ENCODE results near the gene LPIN1. TPM values are rescaled to one million over a fixed set of nuclear protein-coding genes. Genes with fewer than 3 reads are reported as not detected.

LPIN1 gene
- total RNA-seq, 1 donor from 2014 or later = 43.9 TPM

DNA sequence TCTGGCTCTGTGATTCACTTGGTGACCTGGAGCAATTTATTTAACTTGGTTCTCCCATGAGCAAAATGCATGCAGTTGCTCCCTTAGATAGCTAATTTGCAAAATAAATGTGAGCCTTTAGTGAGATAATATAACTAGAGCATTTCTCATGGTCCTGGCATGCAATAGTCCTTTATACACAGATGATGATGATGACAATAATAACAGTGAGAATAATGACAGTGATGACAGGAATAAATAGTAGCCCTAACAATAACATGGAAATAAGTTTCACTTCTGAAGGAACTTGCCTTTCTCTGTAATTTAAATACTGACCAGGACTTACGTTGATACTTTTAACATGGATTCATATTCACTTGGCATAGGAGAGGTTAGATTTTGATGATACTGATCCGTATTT lies 49.2 kb downstream of the LPIN1 start:
- Mint-ChIP-seq H3K9me3 (peaks cover 3% of the 10 kb centered on the region), H3K4me3 (no peak overlapping the region), H3K27me3 (ENCODE audit: low read depth) (no peaks in the 10 kb centered on the region), H3K36me3 (ENCODE audit: low read depth) (peaks cover 33% of the 10 kb centered on the region), H3K4me1 (no peaks in the 10 kb centered on the region), H3K27ac (ENCODE audit: unreplicated experiment) (no peak overlapping the region)
- TF ChIP-seq CTCF (conservative IDR thresholded peaks at IDR 0.05) = no peak
- no peak for DNase-seq (ENCODE audit: low read depth, low spot score)

DNA sequence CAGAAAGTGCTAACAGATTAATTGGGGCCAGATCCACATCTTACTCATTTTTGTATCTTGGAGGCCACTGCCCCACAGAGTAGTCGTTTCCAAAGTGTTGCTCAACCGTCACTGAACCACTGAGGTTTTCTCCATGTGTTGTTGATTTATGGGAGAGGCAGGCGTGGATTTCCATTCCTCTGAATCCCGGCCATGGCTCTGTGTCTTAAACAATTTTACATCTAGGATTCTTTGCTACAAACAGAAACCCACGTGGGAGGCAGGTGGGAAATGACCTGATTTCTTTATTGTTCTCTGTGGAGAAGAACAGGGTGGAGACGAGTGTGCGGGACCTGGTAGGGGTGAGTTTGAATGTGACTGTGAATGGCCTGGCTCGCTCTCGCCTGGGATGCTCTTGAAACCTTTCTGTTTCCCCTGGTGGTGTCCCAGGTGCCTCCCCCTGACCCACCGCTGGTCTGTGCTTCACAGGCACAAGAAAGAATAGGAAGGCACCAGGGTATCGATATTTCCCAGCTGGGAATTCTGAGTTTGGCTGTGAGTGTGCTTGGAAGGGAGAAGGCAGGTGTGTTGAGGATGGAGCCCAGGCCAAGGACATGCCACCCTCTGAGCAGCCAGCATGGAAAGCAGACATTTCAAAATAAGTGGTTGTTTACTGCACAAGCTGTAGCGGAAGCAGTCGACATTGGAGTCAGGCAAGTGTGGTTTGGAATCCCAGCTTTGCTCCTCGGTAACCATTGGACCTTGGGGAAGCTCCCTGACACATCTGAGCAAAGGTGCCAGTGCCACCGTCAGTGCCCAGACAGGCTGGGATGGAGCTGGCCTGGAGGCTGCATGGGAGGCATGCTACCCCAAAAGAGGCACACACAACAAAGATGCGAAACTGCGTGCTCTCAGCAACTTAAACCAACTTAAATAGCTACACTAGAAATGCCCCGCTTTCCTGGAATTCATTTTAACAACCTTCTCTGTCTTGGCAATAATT lies 50.0 kb downstream of the LPIN1 start:
- H3K36me3 Mint-ChIP-seq (ENCODE audit: low read depth) = peaks cover 28% of the 10 kb centered on the region

GRCh38 chr2:11797846-11798245 lies 51.4 kb downstream of the LPIN1 start:
- H3K27ac Mint-ChIP-seq (ENCODE audit: unreplicated experiment) = no peak overlapping the region
- DNase-seq (ENCODE audit: low read depth, low spot score) = no peak
- TF ChIP-seq CTCF (conservative IDR thresholded peaks at IDR 0.05) = no peak
- H3K4me1 Mint-ChIP-seq = no peaks in the 10 kb centered on the region
- H3K9me3 Mint-ChIP-seq = no peaks in the 10 kb centered on the region
- H3K36me3 Mint-ChIP-seq (ENCODE audit: low read depth) = peaks cover 17% of the 10 kb centered on the region
- no peak overlapping the region for H3K4me3 Mint-ChIP-seq
- no peaks in the 10 kb centered on the region for H3K27me3 Mint-ChIP-seq (ENCODE audit: low read depth)

More for the DNA sequence above, 50.0 kb downstream of the LPIN1 start:
- Mint-ChIP-seq H3K27ac (ENCODE audit: unreplicated experiment) (peak overlapping the region; percentile 17), H3K27me3 (ENCODE audit: low read depth) (no peaks in the 10 kb centered on the region), H3K4me1 (no peaks in the 10 kb centered on the region), H3K4me3 (no peak overlapping the region), H3K9me3 (no peaks in the 10 kb centered on the region)
- no peak for TF ChIP-seq CTCF (conservative IDR thresholded peaks at IDR 0.05)
- no peak for DNase-seq (ENCODE audit: low read depth, low spot score)

DNA sequence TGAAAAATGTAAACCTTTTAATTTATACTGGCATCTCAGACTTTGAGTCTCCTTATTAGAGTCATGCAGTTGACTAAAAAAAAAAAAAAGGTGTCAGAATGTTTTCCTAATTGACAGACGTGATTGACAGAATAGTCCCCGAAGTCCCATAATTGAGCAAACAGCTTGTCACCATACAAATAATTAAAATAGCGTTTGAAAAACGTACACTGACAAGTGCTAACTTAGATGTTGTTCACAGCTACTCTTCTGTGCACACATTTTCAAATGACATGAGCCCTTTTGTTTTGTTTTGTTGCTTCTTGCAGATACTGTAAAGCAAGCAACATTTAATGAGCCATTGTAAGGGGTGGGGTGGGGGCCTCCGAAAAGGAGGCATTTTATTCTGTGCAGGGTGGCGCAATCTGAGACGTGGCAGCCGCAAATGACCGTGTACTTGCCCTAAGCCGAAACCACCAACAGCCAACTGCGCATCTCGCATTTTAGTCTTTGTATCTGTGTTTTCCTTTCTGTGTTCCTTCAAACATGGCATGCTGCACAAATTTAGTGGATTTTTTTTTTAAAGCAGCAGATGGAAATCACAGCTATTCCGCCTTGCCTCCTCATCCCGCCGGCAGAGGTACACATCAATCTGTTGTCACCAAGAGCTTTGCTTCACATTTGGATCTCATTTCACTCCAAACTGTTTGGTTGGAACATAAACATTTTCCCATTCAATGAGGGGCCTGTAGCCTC lies 52.4 kb downstream of the LPIN1 start:
- no peak for DNase-seq (ENCODE audit: low read depth, low spot score)
- no peak overlapping the region for H3K4me3 Mint-ChIP-seq
- peaks cover 12% of the 10 kb centered on the region for H3K36me3 Mint-ChIP-seq (ENCODE audit: low read depth)
- H3K9me3 Mint-ChIP-seq = no peaks in the 10 kb centered on the region
- no peaks in the 10 kb centered on the region for H3K4me1 Mint-ChIP-seq
- no peaks in the 10 kb centered on the region for H3K27me3 Mint-ChIP-seq (ENCODE audit: low read depth)
- TF ChIP-seq CTCF (conservative IDR thresholded peaks at IDR 0.05) = no peak
- H3K27ac Mint-ChIP-seq (ENCODE audit: unreplicated experiment) = no peak overlapping the region

GRCh38 chr2:11799826-11800225 lies 53.4 kb downstream of the LPIN1 start:
- Mint-ChIP-seq H3K4me3 (no peak overlapping the region), H3K36me3 (ENCODE audit: low read depth) (peaks cover 15% of the 10 kb centered on the region), H3K27ac (ENCODE audit: unreplicated experiment) (no peak overlapping the region), H3K27me3 (ENCODE audit: low read depth) (no peaks in the 10 kb centered on the region), H3K9me3 (no peaks in the 10 kb centered on the region), H3K4me1 (no peaks in the 10 kb centered on the region)
- no peak for TF ChIP-seq CTCF (conservative IDR thresholded peaks at IDR 0.05)
- DNase-seq (ENCODE audit: low read depth, low spot score) = no peak
